Panc1 (cell line): ENCODE measurements around the gene MCTP1. TPM values are rescaled to one million over a fixed set of nuclear protein-coding genes. Genes with fewer than 3 reads are reported as not detected.

Source experiments
- ATAC-seq: fragments of 200-7000 bp; cut with Tn5 transposase; 2 replicates; pipeline ENCODE4 v1.9.1; 2020; ENCODE audit warnings: mild to moderate bottlenecking, moderate library complexity
- BruUV-seq: library from RNA; stranded (reverse); fragments of 400-500 nt; replicated peaks from 2 replicates; lab custom pipeline; 2021; lab: Mats Ljungman, UMichigan
- CTCF ChIA-PET: fragments of 300-600 bp; sonication (Branson Sonifier 250); formaldehyde crosslinking; loops from one replicate; lab custom pipeline; 2022; ENCODE audit warnings: antibody characterized with exemption; lab: Charles Lee
- POLR2A ChIA-PET: fragments of 300-600 bp; sonication (Branson Sonifier 250); formaldehyde crosslinking; loops from one replicate; lab custom pipeline; 2022; ENCODE audit warnings: antibody characterized with exemption; lab: Charles Lee
- DNase-seq: peaks from one replicate; pipeline ENCODE4 v3.0.0-alpha.2; 2010; ENCODE audit warnings: low read depth, low spot score
- H3K27ac ChIP-seq: 2 replicates; pipeline ENCODE4 v1.5.1; 2011; ENCODE audit warnings: mild to moderate bottlenecking, low read length, inconsistent platforms
- H3K27me3 ChIP-seq: fragments of 200-500 bp; sonication (Bioruptor generic); 2 replicates; pipeline ENCODE4 v1.6.0; 2014; ENCODE audit warnings: low read length, inconsistent platforms; ENCODE audit not compliant: control insufficient read depth, insufficient read depth
- H3K36me3 ChIP-seq: fragments of 200-500 bp; sonication (Bioruptor generic); 2 replicates; pipeline ENCODE4 v1.5.1; 2014; ENCODE audit warnings: inconsistent platforms, mild to moderate bottlenecking, low read length, moderate library complexity; ENCODE audit not compliant: control insufficient read depth, insufficient read depth
- H3K4me1 ChIP-seq: 2 replicates; pipeline ENCODE4 v1.5.1; 2011; ENCODE audit warnings: inconsistent platforms, mild to moderate bottlenecking, low read length, moderate library complexity; ENCODE audit not compliant: control insufficient read depth, insufficient read depth
- H3K4me3 ChIP-seq, 2 experiments: 2 replicates each; pipeline ENCODE4 v1.5.1; 2011 to 2012; ENCODE audit warnings: low read depth in 2 of 2, low read length in 2 of 2, mild to moderate bottlenecking in 2 of 2, inconsistent platforms in 1 of 2, moderate library complexity in 1 of 2
- H3K9me3 ChIP-seq: fragments of 200-500 bp; sonication (Bioruptor generic); 2 replicates; pipeline ENCODE4 v1.5.1; 2014; ENCODE audit warnings: low read depth, mild to moderate bottlenecking, inconsistent platforms, low read length, moderate library complexity; ENCODE audit not compliant: control insufficient read depth, insufficient read depth
- POLR2AphosphoS5 ChIP-seq: IDR thresholded peaks from 2 replicates; pipeline ENCODE4 v1.6.1; 2012; ENCODE audit warnings: mild to moderate bottlenecking, low read depth, low read length, moderate library complexity
- SIN3A ChIP-seq: IDR thresholded peaks from 2 replicates; pipeline ENCODE4 v1.6.1; 2012; ENCODE audit warnings: low read depth, mild to moderate bottlenecking, low read length, moderate library complexity, borderline replicate concordance; ENCODE audit not compliant: insufficient read depth
- TCF7L2 ChIP-seq: IDR thresholded peaks from 2 replicates; pipeline ENCODE4 v1.6.1; 2011; ENCODE audit warnings: mild to moderate bottlenecking, low read depth, low read length, inconsistent platforms
- in situ Hi-C: cut with HindIII; loops from 2 replicates; pipeline ENCODE4 v1.10.0; 2016; ENCODE audit warnings: low sequenced_read_pairs, low pct_unique_long_range_greater_than_20kb
- intact Hi-C: fragments of 100-400 bp; cut with micrococcal nuclease; formaldehyde crosslinking; loops from one replicate; pipeline ENCODE4 v1.10.0; 2022; ENCODE audit not compliant: unreplicated experiment
- total RNA-seq: library from RNA; stranded (reverse); gene quantifications from one replicate; pipeline ENCODE4 v1.2.1, GENCODE V29; 2021; ENCODE audit not compliant: unreplicated experiment
- TF ChIP-seq, protein P1 (sequence below): fragments of 450-650 bp; IDR thresholded peaks from 2 replicates; pipeline ENCODE4 v1.5.1; 2017; ENCODE audit warnings: mild to moderate bottlenecking
- TF ChIP-seq, protein P2 (sequence below), 2 experiments: IDR thresholded peaks; 2 replicates each; pipeline ENCODE4 v1.6.1; 2011 to 2012; ENCODE audit warnings: low read depth in 2 of 2, control low read depth in 1 of 2, low read length in 1 of 2, mild to moderate bottlenecking in 1 of 2, moderate library complexity in 1 of 2; ENCODE audit not compliant: insufficient read depth in 1 of 2

The MCTP1 gene
- total RNA-seq, 1 experiment from 2014 or later, result 39.8 TPM

DNA sequence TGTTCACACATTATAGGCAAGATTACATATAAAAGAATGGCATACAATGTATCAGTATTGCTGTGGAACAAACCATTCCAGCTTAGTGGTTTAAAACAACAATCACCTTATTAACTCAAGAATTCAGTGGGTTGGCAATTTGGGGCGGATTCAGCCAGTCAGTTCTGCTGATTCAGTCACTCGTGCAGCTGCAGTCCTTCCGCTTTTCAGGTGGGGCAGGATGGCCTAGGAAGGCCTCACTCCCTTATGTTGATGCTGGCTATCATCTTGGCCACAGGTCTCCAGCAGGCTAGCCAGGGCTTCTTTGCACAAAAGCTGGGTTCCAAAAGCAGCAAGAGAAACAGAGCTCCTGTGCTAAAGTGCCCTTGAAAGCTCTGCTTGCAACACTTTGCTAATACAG lies 150.6 kb downstream of the MCTP1 start:
- no peak for ATAC-seq
- no peak for DNase-seq
- H3K4me3 ChIP-seq, result no peak overlapping the region
- no peaks in the 10 kb centered on the region for H3K36me3 ChIP-seq
- H3K27ac ChIP-seq, result no peak overlapping the region
- H3K9me3 ChIP-seq, result no peaks in the 10 kb centered on the region
- no peaks in the 10 kb centered on the region for H3K4me1 ChIP-seq
- H3K27me3 ChIP-seq, result peaks cover 12% of the 10 kb centered on the region
- BruUV-seq, result no TSS peak
- POLR2A ChIA-PET, result no interaction called here
- CTCF ChIA-PET, result no interaction called here
- intact Hi-C loops, result no loop called here
- in situ Hi-C loops, result no loop called here
- TF ChIP-seq, protein P1, sequence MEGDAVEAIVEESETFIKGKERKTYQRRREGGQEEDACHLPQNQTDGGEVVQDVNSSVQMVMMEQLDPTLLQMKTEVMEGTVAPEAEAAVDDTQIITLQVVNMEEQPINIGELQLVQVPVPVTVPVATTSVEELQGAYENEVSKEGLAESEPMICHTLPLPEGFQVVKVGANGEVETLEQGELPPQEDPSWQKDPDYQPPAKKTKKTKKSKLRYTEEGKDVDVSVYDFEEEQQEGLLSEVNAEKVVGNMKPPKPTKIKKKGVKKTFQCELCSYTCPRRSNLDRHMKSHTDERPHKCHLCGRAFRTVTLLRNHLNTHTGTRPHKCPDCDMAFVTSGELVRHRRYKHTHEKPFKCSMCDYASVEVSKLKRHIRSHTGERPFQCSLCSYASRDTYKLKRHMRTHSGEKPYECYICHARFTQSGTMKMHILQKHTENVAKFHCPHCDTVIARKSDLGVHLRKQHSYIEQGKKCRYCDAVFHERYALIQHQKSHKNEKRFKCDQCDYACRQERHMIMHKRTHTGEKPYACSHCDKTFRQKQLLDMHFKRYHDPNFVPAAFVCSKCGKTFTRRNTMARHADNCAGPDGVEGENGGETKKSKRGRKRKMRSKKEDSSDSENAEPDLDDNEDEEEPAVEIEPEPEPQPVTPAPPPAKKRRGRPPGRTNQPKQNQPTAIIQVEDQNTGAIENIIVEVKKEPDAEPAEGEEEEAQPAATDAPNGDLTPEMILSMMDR, result no peak
- TF ChIP-seq, protein P2, sequence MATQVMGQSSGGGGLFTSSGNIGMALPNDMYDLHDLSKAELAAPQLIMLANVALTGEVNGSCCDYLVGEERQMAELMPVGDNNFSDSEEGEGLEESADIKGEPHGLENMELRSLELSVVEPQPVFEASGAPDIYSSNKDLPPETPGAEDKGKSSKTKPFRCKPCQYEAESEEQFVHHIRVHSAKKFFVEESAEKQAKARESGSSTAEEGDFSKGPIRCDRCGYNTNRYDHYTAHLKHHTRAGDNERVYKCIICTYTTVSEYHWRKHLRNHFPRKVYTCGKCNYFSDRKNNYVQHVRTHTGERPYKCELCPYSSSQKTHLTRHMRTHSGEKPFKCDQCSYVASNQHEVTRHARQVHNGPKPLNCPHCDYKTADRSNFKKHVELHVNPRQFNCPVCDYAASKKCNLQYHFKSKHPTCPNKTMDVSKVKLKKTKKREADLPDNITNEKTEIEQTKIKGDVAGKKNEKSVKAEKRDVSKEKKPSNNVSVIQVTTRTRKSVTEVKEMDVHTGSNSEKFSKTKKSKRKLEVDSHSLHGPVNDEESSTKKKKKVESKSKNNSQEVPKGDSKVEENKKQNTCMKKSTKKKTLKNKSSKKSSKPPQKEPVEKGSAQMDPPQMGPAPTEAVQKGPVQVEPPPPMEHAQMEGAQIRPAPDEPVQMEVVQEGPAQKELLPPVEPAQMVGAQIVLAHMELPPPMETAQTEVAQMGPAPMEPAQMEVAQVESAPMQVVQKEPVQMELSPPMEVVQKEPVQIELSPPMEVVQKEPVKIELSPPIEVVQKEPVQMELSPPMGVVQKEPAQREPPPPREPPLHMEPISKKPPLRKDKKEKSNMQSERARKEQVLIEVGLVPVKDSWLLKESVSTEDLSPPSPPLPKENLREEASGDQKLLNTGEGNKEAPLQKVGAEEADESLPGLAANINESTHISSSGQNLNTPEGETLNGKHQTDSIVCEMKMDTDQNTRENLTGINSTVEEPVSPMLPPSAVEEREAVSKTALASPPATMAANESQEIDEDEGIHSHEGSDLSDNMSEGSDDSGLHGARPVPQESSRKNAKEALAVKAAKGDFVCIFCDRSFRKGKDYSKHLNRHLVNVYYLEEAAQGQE (IDR thresholded peaks at IDR 0.05; ENCODE audit: insufficient read depth in 1 of 2, low read depth in 2 of 2, low read length in 1 of 2), result no peak
- TF ChIP-seq TCF7L2 (no peak), SIN3A (no peak), POLR2AphosphoS5 (no peak)

DNA sequence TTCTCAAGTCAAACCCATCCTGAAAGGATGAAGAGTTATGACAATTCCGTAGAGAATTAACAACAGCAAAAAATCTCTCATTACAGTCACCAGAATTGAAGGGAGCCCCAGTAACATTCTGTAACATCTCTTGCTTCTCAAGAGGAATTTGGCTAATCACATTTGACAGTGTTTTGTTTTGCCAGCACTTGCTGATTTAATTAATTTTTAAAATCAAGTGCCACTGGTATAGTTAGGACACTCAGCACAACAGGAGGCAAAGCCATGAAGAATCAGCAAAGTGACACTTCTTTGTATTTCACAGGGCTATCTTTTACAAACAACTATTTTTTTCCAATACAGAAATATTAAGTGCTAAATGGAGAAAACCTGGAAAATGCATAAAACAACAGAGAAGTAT lies 152.8 kb downstream of the MCTP1 start:
- intact Hi-C loops (no loop called here), in situ Hi-C loops (no loop called here)
- CTCF ChIA-PET, result no interaction called here
- Histone ChIP-seq H3K27me3 (peaks cover 5% of the 10 kb centered on the region), H3K4me3 (no peak overlapping the region), H3K36me3 (no peaks in the 10 kb centered on the region), H3K4me1 (no peaks in the 10 kb centered on the region), H3K9me3 (no peaks in the 10 kb centered on the region), H3K27ac (no peak overlapping the region)
- BruUV-seq, result no TSS peak
- no peak for TF ChIP-seq SIN3A
- TF ChIP-seq, protein P1, result no peak
- no peak for TF ChIP-seq TCF7L2
- TF ChIP-seq, protein P2 (IDR thresholded peaks at IDR 0.05; ENCODE audit: insufficient read depth in 1 of 2, low read depth in 2 of 2, low read length in 1 of 2), result no peak
- TF ChIP-seq POLR2AphosphoS5, result no peak
- POLR2A ChIA-PET, result no interaction called here
- DNase-seq (no peak), ATAC-seq (no peak)
